RCC 7860 (cell line): ENCODE data around the gene OR2T33.
"Not testable (repeated sequence)": the region's sequence is repeated elsewhere in the genome, so short reads cannot be mapped to it uniquely, and the experiment has no call there.

Experiments used
- DNase-seq: peaks from one replicate; pipeline ENCODE4 v3.0.0-alpha.2; 2015; ENCODE audit warnings: low spot score
- FAIRE-seq: peaks from 2 replicates; lab custom pipeline; 2012; peaks lifted over from hg19 to GRCh38; lab: Jason Lieb, UNC

The OR2T33 gene

GRCh38 chr1:248277876-248278275 lies at the start of gene OR2T33:
OR2T33 (minus strand) TSS chr1:248277976; CDS start chr1:248273814, 4,162 bp downstream.
- no peak for FAIRE-seq
- DNase-seq, result no peak

DNA sequence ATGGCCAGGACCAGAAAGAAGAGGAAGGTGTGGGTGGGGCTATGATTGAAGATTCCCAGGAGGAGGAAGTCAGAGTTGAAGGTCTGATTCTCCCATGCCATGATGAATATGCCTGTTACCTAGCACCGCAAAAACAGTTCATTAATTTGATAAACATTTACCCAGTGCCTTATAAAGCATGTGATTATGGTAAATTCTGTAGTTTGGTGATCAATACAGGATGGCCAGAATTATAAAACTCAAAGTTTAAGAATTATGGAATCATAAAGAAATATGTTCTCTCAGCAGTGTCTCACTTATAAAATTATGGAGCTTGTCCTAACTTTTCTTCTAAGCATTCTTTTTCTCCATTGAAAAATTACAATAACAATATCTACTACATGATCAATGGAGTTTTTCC lies 46.7 kb upstream of the OR2T33 start, which contains the start of gene OR2M7:
Gene OR2M7 (minus strand): TSS at position 101 of the 400 bp plus-strand sequence. CDS start 0 bp downstream, at position 101.
- DNase-seq (no peak), FAIRE-seq (no peak)

GRCh38 chr1:248316796-248317195 lies 39.0 kb upstream of the OR2T33 start:
- DNase-seq (no peak), FAIRE-seq (no peak)

DNA sequence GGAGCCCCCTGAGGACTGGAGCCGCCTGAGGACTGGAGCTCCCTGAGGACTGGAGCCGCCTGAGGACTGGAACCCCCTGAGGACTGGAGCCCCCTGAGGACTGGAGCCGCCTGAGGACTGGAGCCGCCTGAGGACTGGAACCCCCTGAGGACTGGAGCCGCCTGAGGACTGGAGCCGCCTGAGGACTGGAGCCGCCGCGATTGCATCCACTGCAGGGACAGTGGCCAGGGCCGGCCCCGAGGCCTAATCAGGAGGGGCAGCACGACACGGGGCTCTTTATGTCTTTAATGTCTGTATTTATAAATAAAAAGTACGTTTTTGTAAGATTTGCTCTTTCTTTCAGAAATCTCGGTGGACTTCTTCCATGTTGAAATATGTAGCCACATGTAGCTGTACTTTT lies 29.0 kb upstream of the OR2T33 start:
- FAIRE-seq, DNase-seq: not testable (repeated sequence)

DNA sequence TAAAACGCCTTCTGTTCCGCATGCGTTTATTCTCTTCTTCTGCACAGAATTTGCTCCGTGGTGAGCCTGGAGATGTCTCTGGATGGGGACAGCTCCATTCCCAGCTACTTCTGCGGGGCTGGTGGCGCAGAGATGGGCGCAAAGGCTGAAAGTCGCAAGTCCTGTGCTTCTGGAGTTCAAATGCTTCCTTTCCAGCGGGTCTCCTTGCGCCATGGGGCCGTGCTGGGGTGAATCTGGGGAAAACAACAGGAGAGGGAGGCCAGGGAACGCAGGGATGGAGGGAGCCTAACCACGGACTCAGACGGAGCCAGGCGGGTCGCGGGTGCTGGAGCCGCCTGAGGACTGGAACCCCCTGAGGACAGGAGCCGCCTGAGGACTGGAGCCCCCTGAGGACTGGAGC lies 28.3 kb upstream of the OR2T33 start:
- DNase-seq (no peak), FAIRE-seq (no peak)

GRCh38 chr1:248305672-248306071 lies 27.9 kb upstream of the OR2T33 start:
- not testable (repeated sequence) for DNase-seq, FAIRE-seq

GRCh38 chr1:248303324-248303723 lies 25.5 kb upstream of the OR2T33 start, which contains the start of gene OR2T12:
OR2T12 (minus strand) TSS chr1:248303424; CDS start chr1:248295578, 7,846 bp downstream.
- DNase-seq (no peak), FAIRE-seq (no peak)

DNA sequence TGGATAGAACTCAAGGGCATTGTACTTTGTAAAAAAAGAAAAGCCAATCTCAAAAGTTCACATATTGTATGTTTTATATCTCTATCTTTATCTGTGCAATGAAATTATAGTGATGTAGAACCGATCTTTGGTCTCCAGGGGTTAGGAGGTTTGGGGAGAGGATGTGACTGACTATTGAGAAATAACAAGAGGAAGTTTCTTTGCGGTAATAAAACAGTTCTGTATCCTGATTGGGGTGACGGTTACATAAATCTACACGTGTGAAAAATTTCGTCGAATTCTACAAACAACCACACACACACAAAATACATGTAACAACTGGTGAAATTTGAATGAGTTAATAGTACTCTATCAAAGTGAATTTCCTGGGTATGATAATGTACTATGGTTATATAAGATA lies 10.6 kb upstream of the OR2T33 start:
- DNase-seq, result no peak
- no peak for FAIRE-seq

DNA sequence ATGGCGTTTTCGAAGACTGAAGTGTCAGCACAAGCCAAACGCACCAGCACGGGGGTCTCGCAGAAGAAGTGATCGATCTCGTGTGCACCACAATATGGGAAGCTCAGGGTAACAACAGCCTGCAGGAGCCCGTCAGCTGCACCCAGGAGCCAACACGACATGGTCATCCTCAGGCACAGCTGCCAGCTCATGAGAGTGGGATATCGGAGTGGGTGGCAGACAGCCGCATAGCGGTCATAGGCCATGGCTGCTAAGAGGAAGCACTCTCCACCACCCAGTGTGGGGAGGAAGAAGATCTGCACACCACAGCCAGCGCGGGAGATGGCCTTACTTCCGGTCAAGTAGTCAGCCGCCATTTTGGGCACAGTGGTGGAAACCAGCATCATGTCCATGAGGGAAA lies 4.6 kb downstream of the OR2T33 start:
- FAIRE-seq, DNase-seq: not testable (repeated sequence)

GRCh38 chr1:248268178-248268577 lies 9.6 kb downstream of the OR2T33 start:
- DNase-seq (no peak), FAIRE-seq (no peak)

DNA sequence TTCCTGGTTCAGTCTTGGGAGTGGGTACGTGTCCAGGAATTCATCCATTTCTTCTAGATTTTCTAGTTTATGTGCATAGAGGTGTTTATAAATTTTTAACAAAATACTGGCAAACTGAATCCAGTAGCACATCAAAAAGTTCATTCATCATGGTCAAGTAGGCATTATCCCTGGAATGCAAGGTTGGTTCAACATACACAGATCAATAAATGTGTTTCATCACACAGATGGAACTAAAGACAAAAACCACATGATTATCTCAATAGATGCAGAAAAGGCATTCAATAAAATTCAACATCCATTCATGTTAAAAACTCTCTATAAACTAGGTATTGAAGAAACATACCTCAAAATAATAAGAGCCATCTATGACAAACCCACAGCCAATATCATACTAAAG lies 18.5 kb downstream of the OR2T33 start:
- not testable (repeated sequence) for FAIRE-seq, DNase-seq

DNA sequence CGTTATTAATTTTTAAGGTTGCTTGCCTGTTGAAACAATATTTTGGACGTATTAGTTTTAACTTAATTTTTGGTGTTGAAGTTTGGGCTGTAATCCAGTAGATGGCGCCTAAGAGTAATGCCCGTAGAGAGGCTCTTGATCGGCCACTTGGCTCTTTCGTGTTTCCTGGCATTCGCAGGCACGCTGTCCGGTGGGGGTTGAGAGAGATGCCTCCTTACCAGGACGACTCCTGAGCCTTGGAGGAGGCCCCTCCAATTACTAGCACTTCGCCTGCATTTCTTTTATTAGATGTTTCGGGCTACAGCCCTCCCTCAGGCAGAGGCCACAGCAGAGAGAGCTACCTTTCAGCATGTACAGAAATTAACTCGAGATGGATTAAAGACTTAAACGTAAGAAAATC lies 34.6 kb downstream of the OR2T33 start:
- FAIRE-seq, result peak; percentile 78
- peak; percentile 41 for DNase-seq

- FAIRE-seq, result no peak
- DNase-seq, result no peak
Measured at GRCh38 chr1:248239478-248239877, 38.3 kb downstream of the OR2T33 start.

GRCh38 chr1:248231117-248231516 lies 46.7 kb downstream of the OR2T33 start, which contains the start of gene OR2M4:
OR2M4 (plus strand) TSS chr1:248231417; CDS start chr1:248238929, 7,512 bp downstream.
- DNase-seq, result no peak
- FAIRE-seq, result no peak

DNA sequence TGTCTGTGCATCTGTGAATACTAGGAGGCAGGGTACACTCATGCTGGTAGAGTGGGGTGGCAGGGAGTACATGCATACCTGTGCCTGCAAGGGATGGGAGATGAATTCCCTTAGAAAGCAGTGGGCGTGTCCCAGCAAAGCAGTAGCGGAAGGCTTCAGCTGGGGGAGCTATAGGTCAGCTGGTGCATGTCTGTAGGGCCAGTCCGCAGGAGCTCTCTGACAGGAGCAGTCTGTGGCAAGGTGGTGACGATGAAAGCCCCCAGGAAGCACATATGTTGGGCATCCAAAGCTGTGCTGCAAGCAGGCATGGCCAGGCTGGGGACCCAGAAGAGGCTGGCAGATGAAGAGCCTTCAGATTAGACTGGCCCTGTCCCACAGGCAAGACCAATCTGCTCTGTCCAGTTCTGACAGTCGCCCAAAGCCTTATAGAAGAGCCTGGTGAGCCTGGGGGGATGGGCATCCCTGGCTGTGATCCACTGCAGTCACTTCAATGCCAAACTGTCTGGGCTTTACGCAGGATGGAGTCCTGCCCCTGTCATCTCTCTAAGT lies 48.3 kb downstream of the OR2T33 start:
- FAIRE-seq, result no peak

DNA sequence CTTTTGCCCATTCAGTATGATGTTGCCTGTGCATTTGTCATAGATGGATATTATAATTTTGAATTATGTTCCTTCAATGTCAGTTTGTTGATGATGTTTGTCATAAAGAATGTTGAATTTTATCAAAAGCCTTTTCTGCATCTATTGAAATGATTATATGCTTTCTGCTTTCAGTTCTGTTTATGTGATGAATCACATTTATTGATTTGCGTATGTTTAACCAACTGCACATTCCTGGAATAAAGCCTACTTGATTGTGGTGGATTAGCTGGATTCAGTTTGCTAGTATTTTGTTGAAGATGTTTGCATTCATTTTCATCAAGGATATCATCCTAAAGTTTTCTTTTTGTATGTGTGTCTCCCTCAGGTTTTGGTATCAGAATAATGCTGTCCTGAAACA lies 52.2 kb downstream of the OR2T33 start:
- DNase-seq (no peak), FAIRE-seq (no peak)

More for the DNA sequence above, 48.3 kb downstream of the OR2T33 start:
- DNase-seq, result no peak
